ENCODE data around the gene KRTAP10-6. TPM values are rescaled to one million over a fixed set of nuclear protein-coding genes. Genes with fewer than 3 reads are reported as not detected.

KRTAP10-6 gene
- total RNA-seq, 1 donor from 2014 or later: not detected

- H3K27ac Mint-ChIP-seq (ENCODE audit: unreplicated experiment): peak overlapping the region; percentile 52
- H3K27me3 Mint-ChIP-seq (ENCODE audit: unreplicated experiment): peaks cover 19% of the 10 kb centered on the region
- peaks cover 16% of the 10 kb centered on the region for H3K4me1 Mint-ChIP-seq (ENCODE audit: low read depth, unreplicated experiment)
- DNase-seq: no peak
- no peak for TF ChIP-seq CTCF (IDR thresholded peaks at IDR 0.05; ENCODE audit: partially characterized antibody, unreplicated experiment)
- H3K9me3 Mint-ChIP-seq (ENCODE audit: unreplicated experiment): peaks cover 21% of the 10 kb centered on the region
- no peak overlapping the region for H3K4me3 Mint-ChIP-seq (ENCODE audit: unreplicated experiment)
- H3K36me3 Mint-ChIP-seq (ENCODE audit: unreplicated experiment): peaks cover 10% of the 10 kb centered on the region
Observed at GRCh38 chr21:44548381-44548780, 43.9 kb downstream of the KRTAP10-6 start.

GRCh38 chr21:44547656-44548331 lies 44.5 kb downstream of the KRTAP10-6 start:
- H3K27ac Mint-ChIP-seq (ENCODE audit: unreplicated experiment): peak overlapping the region; percentile 72
- no peak overlapping the region for H3K4me3 Mint-ChIP-seq (ENCODE audit: unreplicated experiment)
- H3K36me3 Mint-ChIP-seq (ENCODE audit: unreplicated experiment): peaks cover 10% of the 10 kb centered on the region

DNA sequence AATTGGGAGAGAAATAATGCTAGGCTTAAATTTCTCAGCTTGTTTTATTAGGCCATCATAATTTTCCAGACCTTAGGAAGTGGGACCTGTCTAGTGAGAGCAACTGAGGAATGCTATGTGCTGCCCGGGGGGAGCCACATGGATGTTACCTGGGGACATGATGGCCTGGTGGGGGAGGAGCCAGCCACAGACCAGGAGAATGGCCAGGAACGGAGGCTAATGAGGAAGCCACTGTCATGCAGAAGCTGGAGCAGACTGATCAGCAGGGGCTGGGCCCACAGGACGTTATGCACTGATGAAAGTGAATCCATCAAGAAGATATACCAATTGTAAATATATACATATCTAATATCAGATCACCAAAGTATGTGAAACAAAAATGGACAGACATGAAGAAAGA lies 47.7 kb downstream of the KRTAP10-6 start:
- Mint-ChIP-seq H3K9me3 (ENCODE audit: unreplicated experiment) (peaks cover 23% of the 10 kb centered on the region), H3K4me3 (ENCODE audit: unreplicated experiment) (no peak overlapping the region), H3K4me1 (ENCODE audit: low read depth, unreplicated experiment) (peaks cover 11% of the 10 kb centered on the region), H3K36me3 (ENCODE audit: unreplicated experiment) (peaks cover 15% of the 10 kb centered on the region), H3K27ac (ENCODE audit: unreplicated experiment) (no peak overlapping the region), H3K27me3 (ENCODE audit: unreplicated experiment) (peaks cover 5% of the 10 kb centered on the region)
- DNase-seq: no peak
- no peak for TF ChIP-seq CTCF (IDR thresholded peaks at IDR 0.05; ENCODE audit: partially characterized antibody, unreplicated experiment)

More at GRCh38 chr21:44547656-44548331, 44.5 kb downstream of the KRTAP10-6 start:
- peaks cover 19% of the 10 kb centered on the region for H3K27me3 Mint-ChIP-seq (ENCODE audit: unreplicated experiment)
- TF ChIP-seq CTCF (IDR thresholded peaks at IDR 0.05; ENCODE audit: partially characterized antibody, unreplicated experiment): no peak
- peaks cover 16% of the 10 kb centered on the region for H3K4me1 Mint-ChIP-seq (ENCODE audit: low read depth, unreplicated experiment)
- H3K9me3 Mint-ChIP-seq (ENCODE audit: unreplicated experiment): peaks cover 21% of the 10 kb centered on the region
- no peak for DNase-seq

DNA sequence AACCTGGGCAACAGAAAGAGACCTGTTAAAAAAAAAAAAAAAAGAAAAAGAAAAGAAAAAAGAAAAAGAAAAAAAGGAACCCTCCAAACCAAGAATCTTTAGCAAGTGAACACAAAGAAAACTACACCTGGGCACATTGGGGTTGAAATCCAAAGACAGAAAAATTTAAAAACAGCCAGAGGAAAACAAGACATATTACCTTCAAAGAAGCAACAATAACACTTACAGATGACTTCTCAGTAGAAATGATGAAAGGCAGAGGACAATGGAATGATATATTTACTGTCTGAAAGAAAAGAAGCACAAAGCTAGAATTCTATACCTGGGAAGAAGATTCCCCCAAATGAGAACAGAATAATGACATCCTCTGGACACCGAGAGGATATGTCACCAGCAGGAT lies 49.6 kb downstream of the KRTAP10-6 start:
- DNase-seq: no peak
- no peak for TF ChIP-seq CTCF (IDR thresholded peaks at IDR 0.05; ENCODE audit: partially characterized antibody, unreplicated experiment)
- H3K4me3 Mint-ChIP-seq (ENCODE audit: unreplicated experiment): no peak overlapping the region
- H3K4me1 Mint-ChIP-seq (ENCODE audit: low read depth, unreplicated experiment): no peaks in the 10 kb centered on the region
- no peak overlapping the region for H3K27ac Mint-ChIP-seq (ENCODE audit: unreplicated experiment)
- H3K27me3 Mint-ChIP-seq (ENCODE audit: unreplicated experiment): no peaks in the 10 kb centered on the region
- H3K36me3 Mint-ChIP-seq (ENCODE audit: unreplicated experiment): peaks cover 13% of the 10 kb centered on the region
- H3K9me3 Mint-ChIP-seq (ENCODE audit: unreplicated experiment): peaks cover 14% of the 10 kb centered on the region

Other genes with a start within 250 kb of the KRTAP10-6 start
- not detected for gene TRPM2, start 238.9 kb downstream of the KRTAP10-6 start, total RNA-seq (ENCODE audit: unreplicated experiment)
- gene LRRC3, start 137.0 kb downstream of the KRTAP10-6 start, total RNA-seq (ENCODE audit: unreplicated experiment): 5.8 TPM
- gene KRTAP10-1, start 52.3 kb downstream of the KRTAP10-6 start, total RNA-seq (ENCODE audit: unreplicated experiment): not detected
- not detected for gene KRTAP10-2, start 41.0 kb downstream of the KRTAP10-6 start, total RNA-seq (ENCODE audit: unreplicated experiment)
- not detected for gene KRTAP10-3, start 33.7 kb downstream of the KRTAP10-6 start, total RNA-seq (ENCODE audit: unreplicated experiment)
- not detected for gene KRTAP10-4, start 18.8 kb downstream of the KRTAP10-6 start, total RNA-seq (ENCODE audit: unreplicated experiment)
- not detected for gene KRTAP10-5, start 11.9 kb downstream of the KRTAP10-6 start, total RNA-seq (ENCODE audit: unreplicated experiment)
- not detected for gene KRTAP10-7, start 8.1 kb upstream of the KRTAP10-6 start, total RNA-seq (ENCODE audit: unreplicated experiment)
- not detected for gene KRTAP10-8, start 19.6 kb upstream of the KRTAP10-6 start, total RNA-seq (ENCODE audit: unreplicated experiment)
- gene KRTAP10-9, start 34.6 kb upstream of the KRTAP10-6 start, total RNA-seq (ENCODE audit: unreplicated experiment): not detected
- gene KRTAP10-10, start 44.9 kb upstream of the KRTAP10-6 start, total RNA-seq (ENCODE audit: unreplicated experiment): not detected
- gene KRTAP10-11, start 53.9 kb upstream of the KRTAP10-6 start, total RNA-seq (ENCODE audit: unreplicated experiment): not detected
- gene KRTAP12-4, start 62.2 kb upstream of the KRTAP10-6 start, total RNA-seq (ENCODE audit: unreplicated experiment): not detected
- not detected for gene KRTAP12-3, start 65.4 kb upstream of the KRTAP10-6 start, total RNA-seq (ENCODE audit: unreplicated experiment)
- gene KRTAP12-2, start 74.4 kb upstream of the KRTAP10-6 start, total RNA-seq (ENCODE audit: unreplicated experiment): not detected
- not detected for gene KRTAP12-1, start 89.7 kb upstream of the KRTAP10-6 start, total RNA-seq (ENCODE audit: unreplicated experiment)
- gene KRTAP10-12, start 104.7 kb upstream of the KRTAP10-6 start, total RNA-seq (ENCODE audit: unreplicated experiment): not detected
- not detected for gene TSPEAR, start 119.1 kb upstream of the KRTAP10-6 start, total RNA-seq (ENCODE audit: unreplicated experiment)
- gene UBE2G2, start 209.3 kb upstream of the KRTAP10-6 start, total RNA-seq (ENCODE audit: unreplicated experiment): 77.7 TPM
- 63.5 TPM for gene SUMO3, start 225.6 kb upstream of the KRTAP10-6 start, total RNA-seq (ENCODE audit: unreplicated experiment)

All from glutamatergic neuron (in vitro differentiated cells).